Kidney capillary endothelial cell (primary cell): ENCODE results near the gene PAPPA2.
"Not testable (repeated sequence)": the region's sequence is repeated elsewhere in the genome, so short reads cannot be mapped to it uniquely, and the experiment has no call there.

Source experiments
- DNase-seq: peaks from one replicate; pipeline ENCODE4 v3.0.0-alpha.2; 2018; ENCODE audit warnings: low spot score

PAPPA2 gene

DNA sequence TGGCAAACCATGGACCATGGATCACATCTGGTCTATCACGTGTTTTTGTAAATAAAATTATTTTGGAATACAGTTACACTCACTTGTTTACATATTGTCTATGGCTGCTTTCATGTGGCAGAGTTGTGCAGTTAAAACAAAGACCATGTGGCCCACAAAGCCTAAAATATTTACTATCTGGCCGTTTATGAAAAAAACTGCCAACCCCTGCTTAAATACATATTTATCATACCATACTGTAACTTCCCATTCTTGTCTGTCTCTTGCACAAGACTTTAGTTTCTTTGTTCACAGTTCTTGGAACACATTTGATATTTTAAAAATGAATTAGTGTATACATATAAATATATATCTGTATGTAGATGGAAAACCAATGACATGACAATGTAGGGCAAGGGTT, 141.5 kb downstream of the PAPPA2 start:
- no peak for DNase-seq

DNA sequence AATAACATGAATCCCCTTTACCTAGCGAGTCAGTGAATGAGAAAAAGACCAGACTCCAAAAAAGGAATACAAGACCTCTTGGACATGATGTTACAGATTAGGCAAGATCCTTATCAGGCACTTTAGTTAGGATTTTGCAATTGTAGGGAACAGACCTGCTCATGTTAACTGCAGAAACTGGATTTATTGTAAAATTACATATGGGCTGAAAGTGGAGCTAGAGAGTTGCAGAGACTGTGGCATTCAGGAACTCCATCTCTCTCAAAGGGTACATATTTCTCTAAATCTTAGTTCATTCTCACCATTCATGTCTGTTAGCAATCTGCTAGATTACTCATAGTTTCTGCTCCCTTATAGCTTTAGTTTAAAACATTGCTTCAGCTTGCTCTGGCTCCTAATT, 142.2 kb downstream of the PAPPA2 start:
- DNase-seq, result no peak

DNA sequence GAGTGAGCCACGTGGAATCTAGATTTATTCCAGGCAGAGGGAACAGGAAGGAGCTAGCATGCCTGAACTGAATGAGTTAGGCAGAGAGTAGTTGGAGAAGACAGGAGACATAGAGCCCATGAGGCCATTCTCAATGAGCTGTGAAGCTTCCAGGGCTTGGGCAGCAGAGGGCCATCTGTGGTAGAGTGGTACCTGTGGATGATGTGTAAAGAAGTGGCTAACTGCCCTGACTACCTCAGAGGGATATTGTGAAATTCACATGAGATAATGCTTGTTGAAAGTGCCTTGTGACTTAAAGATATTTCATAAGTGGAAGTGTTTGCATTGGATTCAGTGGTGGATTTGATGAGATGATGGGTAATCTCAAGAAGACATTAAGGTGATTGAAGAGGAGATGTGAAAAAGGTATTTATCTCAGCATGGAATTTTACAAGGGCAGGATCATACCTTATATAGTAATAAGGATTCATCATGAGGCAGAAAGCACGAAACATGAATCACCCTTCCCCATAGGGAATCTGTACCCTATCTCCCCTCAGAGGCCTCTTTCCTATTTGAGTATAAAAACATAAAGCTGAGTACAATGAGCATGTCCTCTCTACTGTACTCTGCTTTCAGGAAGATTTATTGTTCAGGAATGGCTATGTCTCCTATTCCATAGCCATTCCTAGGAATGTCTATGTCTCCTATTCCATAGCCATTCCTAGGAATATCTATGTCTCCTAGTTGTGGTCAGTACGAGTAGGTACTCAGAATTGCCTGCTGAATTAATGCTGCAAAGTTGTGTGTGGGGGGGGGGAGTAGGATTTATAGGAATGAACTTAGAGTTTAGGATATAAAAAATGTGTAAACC, 146.8 kb downstream of the PAPPA2 start:
- DNase-seq, result no peak

DNA sequence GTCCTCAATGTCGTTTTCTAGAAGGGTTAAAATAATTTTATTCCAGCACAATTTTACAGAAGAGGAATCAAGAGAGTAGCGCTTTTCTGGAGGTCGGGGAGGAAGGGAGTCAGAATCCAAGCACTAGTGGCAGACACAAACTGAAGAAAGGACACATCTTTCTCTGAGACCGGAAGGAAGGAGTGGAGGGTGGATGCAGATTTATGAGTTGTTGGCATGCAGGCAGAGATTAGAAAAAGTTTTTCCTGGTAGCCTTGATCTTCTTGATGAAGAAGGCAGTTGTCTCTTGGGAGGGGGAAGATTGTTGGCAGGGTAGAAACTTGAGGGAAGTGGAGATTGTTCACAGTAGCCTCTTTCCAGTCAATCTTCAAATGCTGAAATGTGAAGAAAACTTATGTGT, 149.8 kb downstream of the PAPPA2 start:
- no peak for DNase-seq

DNA sequence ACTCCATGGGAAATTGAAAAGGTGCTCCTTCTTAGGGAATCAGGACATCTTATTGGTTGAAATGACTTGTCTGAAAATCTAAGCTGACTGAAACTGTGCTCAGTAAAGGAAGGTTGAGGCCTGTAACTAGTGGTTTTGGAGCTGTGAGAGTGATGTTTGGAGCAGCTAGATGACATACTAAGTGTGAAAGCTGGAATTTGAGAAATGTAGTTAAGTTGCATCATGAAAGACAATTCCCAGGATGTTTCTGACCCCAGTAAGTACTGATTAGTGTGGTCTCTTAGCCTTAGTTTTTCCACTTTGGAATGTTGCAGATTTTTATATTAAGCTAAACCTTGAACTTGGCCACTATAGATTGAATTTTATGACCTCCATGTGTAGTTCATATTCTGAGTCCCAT, 154.9 kb downstream of the PAPPA2 start:
- DNase-seq, result no peak

DNA sequence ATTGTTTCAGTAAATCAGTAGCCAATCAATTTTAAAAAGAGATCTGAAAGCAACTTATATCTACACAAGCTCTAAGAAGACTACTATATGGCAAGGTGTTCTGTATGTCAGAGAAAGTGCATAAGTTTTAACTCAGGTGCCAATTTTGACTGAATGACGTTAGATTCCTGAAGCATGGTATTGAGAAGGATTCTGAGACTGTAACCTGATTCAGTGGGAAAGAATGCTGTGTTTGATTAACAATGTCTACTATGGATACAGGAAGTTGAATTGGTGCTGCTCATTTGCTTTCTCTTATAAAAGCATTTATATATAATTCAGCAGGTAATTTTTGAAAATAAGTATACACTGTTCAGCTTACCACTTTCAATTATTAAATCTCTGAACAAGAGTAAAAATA, 156.3 kb downstream of the PAPPA2 start:
- no peak for DNase-seq

DNA sequence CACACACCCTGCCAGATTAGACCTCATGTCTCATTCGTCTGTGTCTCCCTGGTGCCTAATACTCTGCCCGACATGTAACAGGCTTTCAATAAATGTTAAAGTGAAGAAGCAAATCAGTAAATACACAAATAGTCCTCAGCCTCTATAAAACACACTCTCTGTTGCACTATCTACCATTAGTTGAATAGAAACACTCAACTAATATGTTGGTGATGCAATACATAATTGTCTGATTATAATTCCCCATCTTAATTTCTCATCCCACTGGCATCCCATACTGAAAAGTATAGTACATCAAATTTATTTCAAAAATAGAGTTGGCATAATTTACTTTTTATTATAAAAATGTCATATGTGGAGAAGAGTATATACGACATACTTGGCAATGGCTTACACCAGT, 162.4 kb downstream of the PAPPA2 start:
- DNase-seq, result no peak

DNA sequence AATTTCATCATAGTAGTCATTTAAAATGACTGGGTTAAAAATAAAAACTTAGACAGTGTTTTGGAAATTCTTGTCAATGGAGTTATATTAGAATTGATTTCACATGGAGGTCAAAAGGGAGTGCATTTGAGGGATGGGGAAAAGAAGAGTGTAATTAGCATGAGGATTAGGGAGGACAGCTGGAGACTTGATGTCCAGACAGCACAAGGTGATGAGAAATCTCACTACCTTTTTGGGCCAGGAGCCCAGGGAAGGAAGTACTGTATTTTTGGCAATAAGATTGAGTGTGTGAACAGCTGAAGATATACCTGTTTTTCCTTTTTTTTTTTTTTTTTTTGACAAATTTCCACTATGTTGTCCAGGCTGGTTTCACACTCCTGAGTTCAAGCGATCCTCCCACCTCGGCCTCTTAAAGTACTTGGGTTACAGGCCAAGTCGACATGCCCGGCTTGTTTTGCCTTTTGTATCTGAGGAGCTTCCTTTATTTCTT, 163.6 kb downstream of the PAPPA2 start:
- DNase-seq, result no peak

DNA sequence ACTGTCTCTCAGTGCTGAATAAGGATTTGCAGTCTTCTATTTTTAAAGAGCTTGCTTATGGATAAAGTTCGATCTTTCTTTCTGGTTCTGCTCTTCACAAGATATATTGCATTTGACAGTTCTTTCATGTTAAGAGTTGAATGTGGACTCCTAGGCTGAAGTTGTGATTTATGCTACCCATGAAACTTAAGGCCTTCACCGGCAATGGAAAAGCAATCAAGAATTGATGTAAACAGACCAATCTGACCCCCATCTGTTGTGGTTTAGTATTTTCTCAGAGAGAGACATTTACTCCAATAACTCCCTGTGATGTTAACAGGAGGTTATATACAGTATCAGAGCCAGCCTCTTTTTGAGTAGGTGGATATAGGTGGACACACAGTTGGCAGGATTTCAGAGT, 165.8 kb downstream of the PAPPA2 start:
- no peak for DNase-seq

DNA sequence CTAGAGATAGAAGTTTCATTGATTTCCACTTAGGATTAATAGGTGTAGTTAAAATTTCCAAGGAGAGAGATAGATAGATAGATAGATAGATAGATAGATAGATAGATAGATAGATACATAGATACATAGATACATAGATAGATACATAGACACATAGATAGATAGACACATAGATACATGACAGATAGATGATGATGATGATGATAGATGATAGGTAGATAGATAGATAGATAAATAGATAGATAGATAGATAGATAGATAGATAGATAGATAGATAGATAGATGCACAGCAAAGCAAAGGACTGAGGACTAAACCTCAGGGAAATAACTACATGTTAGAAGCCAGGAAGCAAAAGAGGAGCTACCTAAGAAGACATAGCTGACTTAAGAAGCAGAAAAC, 171.8 kb downstream of the PAPPA2 start:
- DNase-seq, result not testable (repeated sequence)

DNA sequence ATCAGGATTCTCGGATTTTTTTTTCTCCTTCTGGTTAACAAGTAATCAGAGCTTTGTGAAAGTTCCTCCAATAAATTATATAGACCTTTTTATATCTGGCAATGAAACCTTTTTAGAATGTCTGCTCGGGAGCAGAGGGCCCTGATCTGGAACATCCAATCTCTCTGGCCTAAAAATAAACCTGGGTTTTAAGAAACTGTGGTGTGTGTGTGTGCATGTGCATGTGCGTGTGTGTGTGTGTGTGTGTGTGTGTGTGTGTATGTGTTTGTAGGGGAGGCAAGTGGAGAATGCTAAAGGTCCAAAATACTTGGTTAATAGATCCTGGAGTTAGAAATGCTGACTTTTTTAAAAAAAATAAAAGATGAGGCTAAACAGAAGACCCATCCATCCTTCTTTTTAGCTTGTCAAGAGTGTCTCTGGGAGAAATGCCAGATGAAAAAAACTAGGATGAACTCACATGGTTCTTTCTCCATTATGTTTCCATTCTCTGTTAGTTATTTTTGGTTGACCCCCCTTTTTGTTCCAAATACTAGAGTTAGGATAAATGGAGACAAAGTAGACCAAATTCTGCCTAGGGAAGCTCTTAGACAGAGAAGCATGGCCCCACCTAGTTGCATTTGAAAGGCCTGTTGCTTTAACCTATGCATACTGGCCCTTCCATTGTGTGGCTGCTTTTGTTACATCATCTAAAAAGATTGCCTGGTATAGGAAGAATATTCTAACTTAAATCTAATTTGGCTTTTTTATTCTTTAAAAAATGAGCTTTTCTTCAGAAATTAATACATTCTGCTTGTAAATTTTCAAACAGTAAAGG, 175.9 kb downstream of the PAPPA2 start:
- DNase-seq, result no peak

DNA sequence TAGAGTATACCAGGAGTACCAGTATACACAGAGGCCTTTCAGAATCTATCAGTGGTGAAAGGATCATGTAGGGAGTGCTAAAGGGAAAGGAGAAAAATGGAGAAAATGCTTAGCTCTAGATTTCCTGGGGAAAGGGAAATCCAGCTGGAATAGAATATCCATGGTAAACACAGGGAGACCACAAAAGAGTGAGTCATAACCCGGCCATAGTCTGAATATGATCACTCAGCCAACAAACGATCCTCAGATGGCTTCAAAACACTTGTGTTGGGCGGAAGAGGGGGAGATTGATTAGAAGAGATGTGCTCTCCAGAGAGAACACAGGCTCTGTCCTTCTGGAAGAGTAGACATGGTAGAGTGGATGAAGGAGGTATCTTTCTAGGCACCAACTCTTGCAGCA, 180.6 kb downstream of the PAPPA2 start:
- DNase-seq, result no peak

DNA sequence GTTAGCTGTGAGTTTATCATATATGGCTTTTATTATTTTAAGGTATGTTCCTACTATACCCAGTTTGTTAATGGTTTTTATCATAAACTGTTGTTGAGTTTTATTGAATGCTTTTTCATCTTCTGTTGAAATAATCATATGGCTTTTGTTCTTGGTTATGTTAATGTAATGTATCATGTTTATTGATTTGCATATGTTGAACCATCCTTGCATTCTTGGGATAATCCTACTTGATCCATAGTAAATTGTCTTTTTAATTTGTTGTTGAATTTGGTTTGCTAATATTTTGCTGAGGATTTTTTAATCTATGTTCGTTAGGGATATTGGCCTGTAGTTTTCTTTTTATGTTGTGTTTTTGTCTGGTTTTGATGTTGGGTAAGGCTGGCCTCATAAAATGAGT, 185.6 kb downstream of the PAPPA2 start:
- no peak for DNase-seq

DNA sequence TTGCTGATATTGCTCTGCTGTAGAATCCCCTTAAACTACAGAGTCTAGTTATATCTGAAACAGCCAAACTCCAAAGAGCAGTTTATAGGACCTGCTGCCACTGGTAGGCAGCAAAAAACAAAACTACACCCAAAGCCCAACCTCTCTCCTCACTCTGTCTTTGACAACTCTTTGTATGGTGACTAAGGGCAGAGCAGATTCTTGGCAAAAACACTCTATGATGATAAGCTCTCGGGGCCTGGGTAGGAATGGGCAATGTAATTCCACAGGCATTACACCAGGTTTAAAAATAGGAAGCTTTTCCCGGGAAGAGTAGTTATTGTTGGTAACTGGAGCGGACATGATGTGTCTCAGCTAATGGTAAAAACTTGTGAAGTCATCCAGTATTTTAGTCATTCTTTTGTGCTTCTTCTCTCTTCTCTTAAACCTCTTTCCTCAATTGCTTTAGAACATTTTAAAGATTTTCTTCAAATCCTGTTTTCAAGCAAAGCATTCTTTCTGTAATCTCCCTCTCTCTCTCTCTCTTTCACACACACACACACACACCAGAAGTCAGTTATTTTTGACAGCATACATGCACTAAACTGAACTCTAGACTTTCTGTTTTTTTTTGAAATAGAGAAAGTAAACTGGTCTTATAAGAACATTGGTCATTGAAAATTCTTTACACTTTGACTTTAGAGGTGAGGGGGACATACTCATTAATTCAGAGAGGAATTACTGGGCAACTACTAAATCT, 193.5 kb downstream of the PAPPA2 start:
- DNase-seq, result peak; percentile 24

DNA sequence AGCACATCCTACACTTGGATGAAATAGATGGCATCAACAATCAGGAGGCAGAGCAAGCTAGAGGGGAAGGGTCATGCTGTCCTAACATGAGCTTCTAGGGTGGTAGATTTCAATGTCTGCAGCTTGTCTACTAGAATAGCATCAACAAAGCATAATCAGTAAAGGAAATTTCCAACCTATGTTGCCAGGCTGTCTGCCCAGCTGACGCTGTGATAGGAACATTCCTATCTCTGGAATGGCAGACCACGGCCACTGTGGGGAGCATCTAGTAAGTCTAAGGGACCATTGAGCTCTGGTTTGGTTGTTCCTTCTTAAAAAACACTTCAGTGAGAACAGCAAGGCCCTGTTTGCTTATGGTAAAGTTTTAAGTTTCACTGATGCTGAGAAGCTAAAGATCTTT, 206.8 kb downstream of the PAPPA2 start:
- DNase-seq, result no peak

DNA sequence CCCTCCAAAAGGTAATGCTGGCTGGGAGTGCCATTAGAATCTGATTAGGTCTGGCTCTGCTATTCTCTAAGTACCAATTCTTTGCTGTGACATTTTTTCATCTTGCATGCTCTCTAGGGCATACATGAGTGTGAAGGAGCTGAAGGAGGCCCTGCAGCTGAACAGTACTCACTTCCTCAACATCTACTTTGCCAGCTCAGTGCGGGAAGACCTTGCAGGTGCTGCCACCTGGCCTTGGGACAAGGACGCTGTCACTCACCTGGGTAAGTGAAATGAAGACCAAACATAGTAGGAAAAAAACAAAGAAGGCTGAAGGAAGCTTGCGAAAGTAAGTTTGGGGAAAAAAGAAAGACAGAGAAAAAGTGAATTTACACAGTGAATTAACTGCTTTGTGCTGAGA, 207.9 kb downstream of the PAPPA2 start:
- no peak for DNase-seq

DNA sequence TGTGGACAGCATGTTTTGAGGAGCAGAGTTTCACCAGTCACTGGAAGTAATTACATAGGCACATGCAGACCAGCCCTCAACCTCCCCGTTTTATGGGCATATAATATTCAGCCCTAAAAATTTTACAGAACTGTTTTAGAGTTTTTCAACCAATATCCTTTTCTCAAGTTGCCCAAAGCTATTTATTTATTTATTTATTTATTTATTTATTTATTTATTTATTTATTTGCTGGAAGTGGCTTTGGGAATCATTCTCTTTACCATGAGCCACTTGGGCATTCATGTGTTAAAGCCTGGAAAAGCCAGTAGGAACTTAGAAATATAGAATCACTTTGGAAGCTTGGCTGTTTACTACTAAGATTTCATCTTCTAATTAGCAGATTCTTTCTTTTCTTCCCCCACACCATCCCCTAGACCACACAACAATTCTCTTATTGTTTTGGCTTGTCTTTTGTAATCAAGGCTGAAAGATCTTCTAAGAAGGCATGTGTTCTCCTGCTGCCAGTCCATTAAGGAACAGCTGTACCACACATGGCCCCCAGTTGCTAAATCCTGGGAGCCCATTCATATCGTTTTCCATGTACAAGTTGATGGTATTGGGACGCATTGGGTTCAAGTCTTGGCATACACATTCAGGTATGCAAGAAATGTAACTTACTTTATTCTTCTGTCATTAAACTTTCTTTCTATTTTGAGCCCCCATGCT, 220.0 kb downstream of the PAPPA2 start:
- no peak for DNase-seq

DNA sequence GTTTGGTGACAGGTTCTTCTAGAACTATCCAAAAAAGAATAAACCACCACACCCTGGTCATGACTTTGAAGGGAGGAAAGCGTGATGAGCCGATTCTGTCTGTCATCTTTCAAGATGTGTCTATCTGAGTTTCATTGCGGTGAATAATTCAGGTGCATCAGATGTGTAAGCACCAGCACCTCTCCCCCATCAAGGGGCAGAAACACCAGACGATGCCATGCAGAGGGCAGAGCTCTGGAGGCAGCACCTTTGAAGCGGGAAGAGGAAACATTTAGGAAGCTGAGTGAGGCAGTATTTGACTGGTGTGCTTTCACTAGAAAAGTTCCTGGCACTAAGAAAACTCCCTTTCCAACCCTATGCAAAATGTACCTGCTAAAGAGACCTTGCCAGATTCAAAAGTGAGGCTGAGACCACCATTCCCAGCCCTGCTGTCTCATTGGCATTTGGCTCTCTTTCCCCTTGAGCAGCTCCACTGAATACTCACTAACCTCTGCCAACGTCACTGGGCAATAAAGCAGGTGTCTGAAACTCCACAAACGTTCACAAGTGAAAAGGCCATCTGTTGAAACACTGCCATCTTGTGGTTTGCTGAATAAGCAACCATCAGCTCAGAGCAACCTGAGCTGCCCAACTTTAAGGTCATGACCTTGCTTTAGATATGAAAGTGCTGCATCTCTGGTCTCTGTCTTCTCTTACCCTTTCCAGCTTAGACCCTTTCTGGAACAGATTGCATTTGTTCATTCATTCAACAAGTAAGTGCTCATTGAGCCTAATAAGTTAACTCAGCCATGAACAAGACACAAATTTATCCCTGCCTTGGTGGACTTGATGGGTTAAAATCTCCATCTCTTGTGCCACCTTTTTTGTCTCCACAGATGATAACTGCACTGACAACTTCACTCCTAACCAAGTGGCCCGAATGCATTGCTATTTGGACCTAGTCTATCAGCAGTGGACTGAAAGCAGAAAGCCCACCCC, 228.6 kb downstream of the PAPPA2 start:
- peak; percentile 42 for DNase-seq

DNA sequence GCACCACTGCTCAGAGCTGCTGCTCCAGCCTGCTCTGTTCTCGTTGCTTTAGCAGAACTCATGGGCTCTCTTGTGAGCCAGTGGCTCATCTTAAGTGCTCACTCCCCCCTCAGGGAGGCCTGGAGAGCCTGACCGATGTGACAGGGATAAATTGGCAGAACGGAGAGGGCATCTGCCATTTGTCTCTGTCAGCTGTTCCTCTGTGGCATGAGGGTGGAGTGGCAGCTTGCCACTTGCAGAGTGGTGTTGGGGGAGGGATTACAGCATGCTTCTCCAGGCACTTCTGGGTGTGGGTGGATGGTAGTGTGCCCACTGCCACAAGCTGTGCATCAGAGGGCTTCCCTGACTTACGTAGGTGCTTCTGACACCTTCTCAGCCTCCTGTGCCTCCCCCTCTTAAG, 229.5 kb downstream of the PAPPA2 start:
- no peak for DNase-seq

DNA sequence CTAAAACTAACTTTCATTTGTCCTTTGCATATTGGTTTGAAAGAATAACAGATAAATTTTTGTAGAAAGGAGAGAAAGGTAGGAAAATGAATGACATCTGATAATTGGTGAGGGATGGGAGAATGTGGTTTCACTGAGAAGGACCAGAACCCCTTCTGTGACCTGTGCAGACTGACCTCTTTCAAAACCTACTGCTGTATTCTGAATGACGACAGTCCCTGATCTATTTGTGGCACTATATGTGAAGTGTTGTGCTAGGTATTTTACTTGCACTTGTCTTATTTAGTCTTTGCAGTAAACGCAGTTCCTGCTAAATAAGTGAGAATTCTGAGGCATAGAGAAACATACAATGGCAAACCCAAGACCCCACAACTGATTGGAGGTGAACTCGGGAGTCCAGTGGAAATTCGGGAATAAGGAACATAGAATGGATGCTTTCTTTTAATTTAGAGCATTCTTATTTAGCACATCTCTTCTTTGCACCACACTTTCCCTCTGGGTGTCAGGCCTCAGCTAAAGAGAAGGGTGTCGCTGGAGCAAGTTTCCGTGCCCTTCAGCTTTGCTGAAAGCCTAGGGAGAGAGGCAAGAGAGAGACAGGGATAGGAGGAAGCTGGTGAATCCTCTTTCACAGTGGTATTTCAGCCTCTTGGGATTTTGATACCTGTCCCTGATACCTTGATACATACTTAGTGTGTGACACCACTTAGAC, 230.2 kb downstream of the PAPPA2 start:
- no peak for DNase-seq
